CD4-positive, CD25-positive, alpha-beta regulatory T cell (primary cell): ENCODE results near the gene FBXO48. TPM values are rescaled to one million over a fixed set of nuclear protein-coding genes. Genes with fewer than 3 reads are reported as not detected.

Source experiments
- ATAC-seq, 2 donors: fragments of 150-1000 bp; cut with Tn5 transposase; one replicate each; pipeline ENCODE4 v1.10.0; 2021; ENCODE audit warnings: low read depth in 2 of 2, moderate number of reproducible peaks in 2 of 2, moderate library complexity in 1 of 2
- DNase-seq, 3 donors: peaks; one replicate each; pipeline versions ENCODE4 v3.0.0 to v3.0.0-alpha.2; 2012 to 2022; ENCODE audit warnings: mixed read lengths in 1 of 3
- H3K27ac ChIP-seq: one replicate; pipeline ENCODE4 v1.7.0; 2013; ENCODE audit warnings: mild to moderate bottlenecking, low read length; ENCODE audit not compliant: insufficient read depth, poor library complexity, severe bottlenecking
- H3K27me3 ChIP-seq: one replicate; pipeline ENCODE4 v1.7.0; 2013; ENCODE audit warnings: low read length; ENCODE audit not compliant: control insufficient read depth, insufficient read depth
- H3K36me3 ChIP-seq: one replicate; pipeline ENCODE4 v1.7.0; 2013; ENCODE audit warnings: mild to moderate bottlenecking, low read length, moderate library complexity; ENCODE audit not compliant: control insufficient read depth, insufficient read depth
- H3K4me1 ChIP-seq: 2 replicates; pipeline ENCODE4 v1.7.0; 2013; ENCODE audit warnings: mild to moderate bottlenecking, low read length; ENCODE audit not compliant: insufficient read depth, control insufficient read depth, poor library complexity, severe bottlenecking
- H3K4me3 ChIP-seq: one replicate; pipeline ENCODE4 v1.7.0; 2013; ENCODE audit warnings: low read depth, mild to moderate bottlenecking, low read length, moderate library complexity
- H3K9me3 ChIP-seq, 2 experiments: 1 replicate in 1 of 2; 2 replicates in 1 of 2; pipeline ENCODE4 v1.7.0; 2013; ENCODE audit warnings: low read length in 2 of 2, mild to moderate bottlenecking in 1 of 2, moderate library complexity in 1 of 2; ENCODE audit not compliant: control insufficient read depth in 2 of 2
- H3K27ac Mint-ChIP-seq, 3 donors: one replicate each; pipeline ENCODE4 v1.8.0; 2020 to 2022; ENCODE audit warnings: mild to moderate bottlenecking in 3 of 3, mixed read lengths in 3 of 3, moderate library complexity in 2 of 3
- H3K27me3 Mint-ChIP-seq: one replicate; pipeline ENCODE4 v1.8.0; 2022; ENCODE audit warnings: mild to moderate bottlenecking, mixed read lengths
- H3K36me3 Mint-ChIP-seq: one replicate; pipeline ENCODE4 v1.8.0; 2020; ENCODE audit warnings: mixed read lengths
- H3K4me1 Mint-ChIP-seq, 4 donors: one replicate each; pipeline ENCODE4 v1.8.0; 2020 to 2022; ENCODE audit warnings: mixed read lengths in 4 of 4, mild to moderate bottlenecking in 1 of 4
- H3K4me3 Mint-ChIP-seq, 4 donors: one replicate each; pipeline ENCODE4 v1.8.0; 2020 to 2022; ENCODE audit warnings: mild to moderate bottlenecking in 4 of 4, mixed read lengths in 4 of 4, moderate library complexity in 3 of 4
- H3K9me3 Mint-ChIP-seq, 7 donors: one replicate each; pipeline ENCODE4 v1.8.0; 2020 to 2022; ENCODE audit warnings: mixed read lengths in 7 of 7, mild to moderate bottlenecking in 3 of 7, moderate library complexity in 2 of 7
- polyA plus RNA-seq, 4 donors: library from polyadenylated mRNA; unstranded; fragments of 300-500 nt; fragmentation: Illumina TruSeq; gene quantifications; one replicate each; pipeline ENCODE4 v1.2.3, GENCODE V29; 2021
- total RNA-seq: library from RNA; stranded (reverse); gene quantifications from one replicate; pipeline ENCODE4 v1.2.3, GENCODE V29; 2022

Gene FBXO48
- total and polyA plus RNA-seq, 5 donors from 2014 or later, result 0.59 to 2.7 (median 1.0) TPM

- peaks cover 18% of the 10 kb centered on the region for H3K4me1 ChIP-seq
- Mint-ChIP-seq H3K4me1 (peaks cover 0 to 26% (median 19%) of the 10 kb centered on the region in 4 donors), H3K4me3 (peak overlapping the region in 1 of 4 donors; percentile 61), H3K9me3 (no peaks in the 10 kb centered on the region), H3K36me3 (no peaks in the 10 kb centered on the region), H3K27me3 (no peaks in the 10 kb centered on the region), H3K27ac (no peak overlapping the region)
- H3K36me3 ChIP-seq, result no peaks in the 10 kb centered on the region
- no peak overlapping the region for H3K4me3 ChIP-seq
- no peaks in the 10 kb centered on the region for H3K9me3 ChIP-seq
- no peaks in the 10 kb centered on the region for H3K27me3 ChIP-seq
- ATAC-seq (no peak), DNase-seq (no peak)
- no peak overlapping the region for H3K27ac ChIP-seq
Measured at GRCh38 chr2:68471385-68471784, 4.3 kb upstream of the FBXO48 start.

- DNase-seq (no peak), ATAC-seq (no peak)
- Histone ChIP-seq H3K27ac (no peak overlapping the region), H3K36me3 (no peaks in the 10 kb centered on the region), H3K4me1 (peaks cover 33% of the 10 kb centered on the region), H3K4me3 (no peak overlapping the region), H3K27me3 (no peaks in the 10 kb centered on the region), H3K9me3 (no peaks in the 10 kb centered on the region)
- Mint-ChIP-seq H3K4me3 (no peak overlapping the region), H3K9me3 (no peaks in the 10 kb centered on the region), H3K36me3 (no peaks in the 10 kb centered on the region), H3K4me1 (peaks cover 0 to 40% (median 29%) of the 10 kb centered on the region in 4 donors), H3K27ac (no peak overlapping the region), H3K27me3 (no peaks in the 10 kb centered on the region)
Measured at GRCh38 chr2:68469935-68470334, 2.8 kb upstream of the FBXO48 start.

- peaks cover 41% of the 10 kb centered on the region for H3K4me1 ChIP-seq
- no peak for DNase-seq
- Mint-ChIP-seq H3K4me1 (peaks cover 0 to 50% (median 37%) of the 10 kb centered on the region in 4 donors), H3K4me3 (peak overlapping the region in 2 of 4 donors; percentile 91 to 97), H3K9me3 (no peaks in the 10 kb centered on the region), H3K27me3 (no peaks in the 10 kb centered on the region), H3K27ac (peak overlapping the region in 2 of 3 donors; percentile 18 to 98), H3K36me3 (no peaks in the 10 kb centered on the region)
- no peak overlapping the region for H3K4me3 ChIP-seq
- H3K9me3 ChIP-seq, result no peaks in the 10 kb centered on the region
- ATAC-seq, result no peak
- no peak overlapping the region for H3K27ac ChIP-seq
- H3K27me3 ChIP-seq, result no peaks in the 10 kb centered on the region
- H3K36me3 ChIP-seq, result no peaks in the 10 kb centered on the region
Measured at GRCh38 chr2:68468801-68469200, 1.7 kb upstream of the FBXO48 start.

GRCh38 chr2:68466778-68467076, 367 bp downstream of the FBXO48 start:
- ATAC-seq, result no peak
- no peaks in the 10 kb centered on the region for H3K27me3 Mint-ChIP-seq
- H3K4me1 Mint-ChIP-seq, result peaks cover 6 to 57% (median 42%) of the 10 kb centered on the region in 4 donors

GRCh38 chr2:68466361-68466777, 725 bp downstream of the FBXO48 start:
- Histone ChIP-seq H3K27me3 (no peaks in the 10 kb centered on the region), H3K4me1 (peaks cover 48% of the 10 kb centered on the region), H3K9me3 (no peaks in the 10 kb centered on the region), H3K27ac (peak overlapping the region; percentile 97), H3K4me3 (peak overlapping the region; percentile 98), H3K36me3 (no peaks in the 10 kb centered on the region)
- Mint-ChIP-seq H3K27me3 (no peaks in the 10 kb centered on the region), H3K36me3 (no peaks in the 10 kb centered on the region), H3K9me3 (no peaks in the 10 kb centered on the region), H3K27ac (peak overlapping the region; percentile 95 to 98 (median 97)), H3K4me3 (peak overlapping the region; percentile 91 to 98 (median 98)), H3K4me1 (peaks cover 6 to 57% (median 42%) of the 10 kb centered on the region in 4 donors)
- DNase-seq (peak; percentile 59 to 80 (median 67)), ATAC-seq (peak in 1 of 2 donors; percentile 9)

More at GRCh38 chr2:68466778-68467076, 367 bp downstream of the FBXO48 start:
- peak overlapping the region; percentile 97 for H3K27ac ChIP-seq
- peak overlapping the region; percentile 91 to 98 (median 98) for H3K4me3 Mint-ChIP-seq
- no peaks in the 10 kb centered on the region for H3K9me3 Mint-ChIP-seq
- H3K36me3 Mint-ChIP-seq, result no peaks in the 10 kb centered on the region
- peak overlapping the region; percentile 98 for H3K4me3 ChIP-seq
- H3K4me1 ChIP-seq, result peaks cover 48% of the 10 kb centered on the region
- H3K27me3 ChIP-seq, result no peaks in the 10 kb centered on the region
- no peaks in the 10 kb centered on the region for H3K9me3 ChIP-seq
- DNase-seq, result no peak
- peak overlapping the region; percentile 95 to 98 (median 97) for H3K27ac Mint-ChIP-seq
- H3K36me3 ChIP-seq, result no peaks in the 10 kb centered on the region

GRCh38 chr2:68465081-68465916, 1.8 kb downstream of the FBXO48 start:
- H3K4me3 ChIP-seq, result peak overlapping the region; percentile 98
- no peaks in the 10 kb centered on the region for H3K27me3 ChIP-seq
- Mint-ChIP-seq H3K36me3 (peaks cover 5% of the 10 kb centered on the region), H3K4me1 (peaks cover 6 to 59% (median 43%) of the 10 kb centered on the region in 4 donors), H3K27me3 (no peaks in the 10 kb centered on the region), H3K27ac (peak overlapping the region; percentile 32 to 98 (median 77)), H3K9me3 (no peaks in the 10 kb centered on the region), H3K4me3 (peak overlapping the region; percentile 91 to 98 (median 98))
- H3K9me3 ChIP-seq, result no peaks in the 10 kb centered on the region
- H3K36me3 ChIP-seq, result no peaks in the 10 kb centered on the region
- DNase-seq (peak; percentile 36 to 83 (median 43)), ATAC-seq (no peak)
- H3K27ac ChIP-seq, result peak overlapping the region; percentile 97
- peaks cover 48% of the 10 kb centered on the region for H3K4me1 ChIP-seq

GRCh38 chr2:68464651-68465050, 2.4 kb downstream of the FBXO48 start:
- no peak for DNase-seq
- Histone ChIP-seq H3K4me1 (peaks cover 48% of the 10 kb centered on the region), H3K36me3 (no peaks in the 10 kb centered on the region), H3K9me3 (no peaks in the 10 kb centered on the region), H3K27me3 (no peaks in the 10 kb centered on the region), H3K27ac (peak overlapping the region; percentile 97), H3K4me3 (peak overlapping the region; percentile 54)
- Mint-ChIP-seq H3K9me3 (no peaks in the 10 kb centered on the region), H3K4me3 (peak overlapping the region in 3 of 4 donors; percentile 91 to 98 (median 97)), H3K27ac (peak overlapping the region; percentile 32 to 98 (median 59)), H3K4me1 (peaks cover 6 to 61% (median 41%) of the 10 kb centered on the region in 4 donors), H3K27me3 (no peaks in the 10 kb centered on the region), H3K36me3 (peaks cover 5% of the 10 kb centered on the region)
- no peak for ATAC-seq
